Stimulated activated naive CD8-positive, alpha-beta T cell treated with anti-CD3 and anti-CD28 coated beads, Interleukin-15, amount 100 ng/mL, for 72 hours (primary cell): ENCODE results near the gene SEH1L.
A peak's percentile ranks its signal among the peaks of the same experiment; 100 is the strongest.

ENCODE experiments used
- ATAC-seq: fragments of 150-1000 bp; cut with Tn5 transposase; 2 replicates; pipeline ENCODE4 v1.10.0; 2021; ENCODE audit warnings: mild to moderate bottlenecking, moderate library complexity
- DNase-seq, 2 donors: peaks; one replicate each; pipeline ENCODE4 v3.0.0; 2021 to 2022
- H3K27ac Mint-ChIP-seq, 2 donors: one replicate each; pipeline ENCODE4 v1.8.0; 2022; ENCODE audit warnings: mild to moderate bottlenecking in 2 of 2, mixed read lengths in 2 of 2, moderate library complexity in 2 of 2
- H3K27me3 Mint-ChIP-seq: one replicate; pipeline ENCODE4 v1.8.0; 2022; ENCODE audit warnings: mixed read lengths
- H3K4me1 Mint-ChIP-seq: one replicate; pipeline ENCODE4 v1.8.0; 2022; ENCODE audit warnings: mild to moderate bottlenecking, mixed read lengths
- H3K4me3 Mint-ChIP-seq, 2 donors: one replicate each; pipeline ENCODE4 v1.8.0; 2022; ENCODE audit warnings: mild to moderate bottlenecking in 2 of 2, mixed read lengths in 2 of 2, moderate library complexity in 1 of 2
- H3K9me3 Mint-ChIP-seq, 2 donors: one replicate each; pipeline ENCODE4 v1.8.0; 2022; ENCODE audit warnings: mixed read lengths in 2 of 2

SEH1L gene

DNA sequence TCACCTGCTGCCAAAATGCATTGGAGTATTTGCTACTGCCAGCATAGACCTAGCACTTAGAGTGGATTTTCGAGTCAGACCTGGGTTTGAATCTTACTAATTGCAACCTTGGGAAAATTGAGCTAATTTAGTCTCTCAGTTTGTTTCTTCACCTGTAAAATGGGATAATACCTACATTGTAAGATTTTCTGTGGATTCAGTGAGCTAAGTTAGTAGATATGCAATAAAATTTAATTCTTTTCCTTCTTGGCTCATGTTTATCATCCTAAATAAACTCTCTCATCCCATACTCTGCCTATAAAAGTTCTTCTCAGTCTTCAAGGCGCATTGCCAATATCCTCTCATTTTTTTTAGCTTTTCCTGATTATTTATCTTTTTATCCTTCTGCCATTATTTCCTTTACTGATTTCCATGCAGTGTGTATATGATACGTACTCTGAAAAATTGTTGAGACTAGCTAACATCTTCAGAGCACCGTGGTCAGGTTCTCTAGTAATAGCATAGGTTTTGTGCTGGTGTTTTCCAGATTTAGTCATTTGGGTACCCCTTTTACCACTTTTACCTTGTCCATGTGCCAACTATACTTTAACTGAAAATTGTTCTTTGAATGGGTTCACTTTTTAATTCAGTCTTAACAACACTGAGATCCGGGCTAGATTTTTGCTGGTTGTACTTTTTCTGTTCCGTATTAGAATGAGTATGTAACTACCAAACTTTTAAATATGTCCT is 50.7 kb downstream of the SEH1L start:
- DNase-seq, result no peak
- H3K4me3 Mint-ChIP-seq, result peak overlapping the region; percentile 2 to 69
- H3K9me3 Mint-ChIP-seq, result no peaks in the 10 kb centered on the region
- H3K27me3 Mint-ChIP-seq, result no peaks in the 10 kb centered on the region
- ATAC-seq, result peak; percentile 97
- H3K27ac Mint-ChIP-seq, result no peak overlapping the region
- peaks cover 5% of the 10 kb centered on the region for H3K4me1 Mint-ChIP-seq

DNA sequence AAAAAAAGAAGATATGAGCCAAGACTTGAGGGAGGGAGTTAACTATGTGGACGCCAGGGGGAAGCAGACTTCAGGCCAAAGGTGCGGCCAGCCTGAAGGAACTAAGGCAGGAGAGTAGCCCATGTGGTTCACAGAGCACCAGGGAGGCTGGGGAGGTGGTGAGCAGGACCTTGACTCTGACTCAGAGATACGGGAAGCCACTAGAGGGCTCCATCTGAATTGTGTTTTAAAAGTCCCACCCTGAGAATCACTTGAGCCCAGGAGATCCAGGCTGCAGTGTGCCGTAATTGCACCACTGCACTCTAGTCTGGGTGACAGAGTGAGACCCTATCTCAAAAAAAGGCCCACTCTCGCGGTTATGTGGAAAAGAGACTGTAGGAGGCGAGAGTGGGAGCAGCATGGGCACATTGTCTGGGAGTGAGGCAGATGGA is 55.7 kb downstream of the SEH1L start:
- no peak for DNase-seq
- H3K4me1 Mint-ChIP-seq, result peaks cover 17% of the 10 kb centered on the region
- H3K27ac Mint-ChIP-seq, result no peak overlapping the region
- no peaks in the 10 kb centered on the region for H3K27me3 Mint-ChIP-seq
- peak; percentile 41 for ATAC-seq
- H3K9me3 Mint-ChIP-seq, result no peaks in the 10 kb centered on the region
- no peak overlapping the region for H3K4me3 Mint-ChIP-seq

DNA sequence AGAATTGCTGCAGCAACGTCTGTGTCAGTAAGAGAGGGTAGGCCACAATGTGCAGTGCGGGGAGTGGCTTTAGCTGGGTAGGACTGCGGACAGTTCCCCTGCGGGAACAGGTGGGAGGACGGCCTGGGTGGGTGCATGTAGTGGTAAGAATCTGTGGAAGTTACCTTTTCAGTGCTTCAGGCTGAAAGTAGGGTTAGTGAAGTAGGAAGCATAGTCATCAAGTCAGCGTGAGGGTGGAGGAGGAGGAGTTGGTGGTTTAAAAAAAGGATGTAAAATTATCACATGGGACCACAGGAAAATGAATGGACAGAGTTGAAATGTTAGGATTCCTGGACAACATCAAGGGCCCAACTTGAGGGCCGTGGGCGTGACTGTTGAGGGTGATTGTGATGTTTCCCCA is 56.6 kb downstream of the SEH1L start:
- Mint-ChIP-seq H3K9me3 (no peaks in the 10 kb centered on the region), H3K27ac (no peak overlapping the region), H3K4me1 (peaks cover 17% of the 10 kb centered on the region), H3K4me3 (no peak overlapping the region), H3K27me3 (no peaks in the 10 kb centered on the region)
- ATAC-seq (no peak), DNase-seq (no peak)

DNA sequence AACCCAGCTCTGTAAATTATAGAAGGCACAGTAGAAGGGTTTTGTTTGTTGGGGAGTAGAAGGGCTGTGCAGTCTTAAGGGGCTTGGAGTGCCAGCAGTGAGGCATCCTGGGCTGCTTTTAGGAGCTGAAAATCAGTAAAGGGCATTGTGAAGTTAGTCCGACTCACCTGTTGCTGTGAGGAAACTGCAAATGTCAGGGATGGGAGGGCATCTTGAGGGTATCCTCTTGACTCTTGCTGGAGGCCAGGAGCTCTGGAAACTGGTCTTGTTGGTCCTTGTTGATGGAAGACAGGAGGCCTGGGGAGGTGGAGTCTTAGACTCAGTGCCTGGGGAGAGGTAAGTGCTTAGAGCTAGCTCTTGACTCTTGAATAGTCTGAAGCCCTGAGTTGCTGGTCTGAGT is 57.5 kb downstream of the SEH1L start:
- peaks cover 15% of the 10 kb centered on the region for H3K4me1 Mint-ChIP-seq
- H3K27ac Mint-ChIP-seq, result peak overlapping the region in 1 of 2 donors; percentile 7

DNA sequence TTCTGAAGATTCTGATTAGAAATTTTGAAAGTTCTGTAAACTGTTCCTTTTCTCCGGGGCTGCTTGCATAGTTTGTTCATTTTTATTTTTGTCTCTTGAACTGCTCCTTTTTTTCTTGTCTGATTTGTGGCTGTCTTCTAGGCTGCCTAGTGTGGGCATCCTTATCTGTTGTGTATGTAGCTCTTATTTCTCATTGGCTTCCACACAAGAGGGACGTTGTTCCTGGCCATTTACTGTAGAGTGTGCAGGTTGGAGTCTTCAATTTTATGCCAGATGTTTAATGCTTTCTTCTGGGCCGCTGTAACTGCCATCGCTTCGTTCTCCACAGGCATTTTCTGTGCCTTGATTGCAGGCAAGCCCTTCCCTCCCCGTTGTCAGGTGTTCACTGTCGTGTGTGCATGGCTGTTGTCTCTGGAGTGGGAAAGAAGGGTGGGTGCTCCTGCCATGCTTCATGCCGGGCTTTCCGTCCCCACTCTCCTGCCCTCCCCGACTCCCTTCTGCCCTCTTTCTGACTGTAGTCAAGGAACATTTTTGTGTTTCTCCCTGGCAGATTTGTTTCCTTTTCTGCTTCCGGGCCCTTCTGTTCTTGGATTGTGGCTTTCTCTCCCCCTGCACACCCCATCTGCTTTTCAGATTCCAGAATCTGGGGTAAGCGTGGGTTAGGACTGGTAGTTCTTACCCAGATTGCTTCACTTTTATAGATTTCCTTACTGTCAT is 58.9 kb downstream of the SEH1L start:
- no peak overlapping the region for H3K27ac Mint-ChIP-seq
- H3K9me3 Mint-ChIP-seq, result no peaks in the 10 kb centered on the region
- peaks cover 13% of the 10 kb centered on the region for H3K4me1 Mint-ChIP-seq
- DNase-seq, result no peak
- no peaks in the 10 kb centered on the region for H3K27me3 Mint-ChIP-seq
- H3K4me3 Mint-ChIP-seq, result no peak overlapping the region
- no peak for ATAC-seq

More for the DNA sequence above, 57.5 kb downstream of the SEH1L start:
- Mint-ChIP-seq H3K4me3 (no peak overlapping the region), H3K27me3 (no peaks in the 10 kb centered on the region), H3K9me3 (no peaks in the 10 kb centered on the region)
- ATAC-seq (no peak), DNase-seq (no peak)

DNA sequence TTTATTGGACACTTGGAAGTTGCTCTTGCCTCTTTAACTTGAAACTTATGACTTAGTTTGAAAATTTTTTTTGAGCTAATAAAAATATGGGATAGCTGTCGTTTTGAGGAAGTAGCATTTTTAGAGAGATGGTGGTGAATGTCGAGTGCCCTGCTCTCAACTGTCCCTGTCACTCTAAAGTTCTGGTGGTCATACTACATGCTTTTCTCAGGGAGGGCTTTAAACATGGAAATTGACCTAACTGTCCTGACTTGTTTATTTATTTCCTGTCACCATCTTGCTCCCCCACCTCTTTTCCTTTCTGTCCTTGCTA is 59.4 kb downstream of the SEH1L start:
- H3K27ac Mint-ChIP-seq, result no peak overlapping the region
- no peak for DNase-seq
- no peak overlapping the region for H3K4me3 Mint-ChIP-seq
- peaks cover 13% of the 10 kb centered on the region for H3K4me1 Mint-ChIP-seq
- no peaks in the 10 kb centered on the region for H3K9me3 Mint-ChIP-seq
- H3K27me3 Mint-ChIP-seq, result no peaks in the 10 kb centered on the region
- no peak for ATAC-seq

DNA sequence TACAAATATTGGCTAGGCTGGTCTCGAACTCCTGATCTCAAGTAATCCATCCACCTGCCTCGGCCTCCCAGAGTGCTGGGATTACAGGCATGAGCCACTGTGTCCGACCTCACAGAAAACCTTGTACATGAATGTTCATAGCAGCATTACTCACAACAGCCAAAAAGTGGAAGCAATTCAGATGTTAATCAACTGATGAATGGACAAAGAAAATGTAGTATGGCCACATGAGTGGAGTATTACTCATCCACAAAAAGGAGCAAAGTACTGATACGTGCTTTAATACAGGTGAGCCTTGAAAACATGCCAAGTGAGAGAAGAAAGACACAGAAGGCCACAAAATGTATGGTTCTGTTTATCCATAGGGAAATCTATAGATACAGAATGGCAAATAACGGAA is 63.9 kb downstream of the SEH1L start:
- H3K4me3 Mint-ChIP-seq, result no peak overlapping the region
- DNase-seq, result no peak
- peaks cover 8% of the 10 kb centered on the region for H3K4me1 Mint-ChIP-seq
- no peaks in the 10 kb centered on the region for H3K27me3 Mint-ChIP-seq
- no peak for ATAC-seq
- no peak overlapping the region for H3K27ac Mint-ChIP-seq
- no peaks in the 10 kb centered on the region for H3K9me3 Mint-ChIP-seq

DNA sequence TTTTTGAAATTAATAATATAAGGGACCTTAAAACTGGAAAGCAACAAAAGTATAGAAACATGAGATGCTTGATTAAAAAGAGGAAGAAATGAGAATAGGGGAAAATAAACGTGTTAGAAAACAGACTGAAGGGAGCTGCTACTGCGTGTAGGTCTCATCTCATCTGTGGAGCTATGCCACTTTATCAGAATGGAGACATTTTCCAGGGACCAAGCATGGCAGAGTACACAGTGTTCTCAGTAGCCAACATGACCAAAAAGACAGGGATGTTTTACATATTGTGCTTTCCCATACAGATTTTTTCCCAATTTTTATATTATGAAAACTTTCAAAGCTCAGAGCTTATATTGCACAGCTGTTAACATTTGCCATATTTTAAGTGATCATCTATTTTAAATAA is 66.4 kb downstream of the SEH1L start:
- ATAC-seq (no peak), DNase-seq (no peak)
- Mint-ChIP-seq H3K4me3 (no peak overlapping the region), H3K4me1 (no peaks in the 10 kb centered on the region), H3K27me3 (no peaks in the 10 kb centered on the region), H3K9me3 (no peaks in the 10 kb centered on the region), H3K27ac (peak overlapping the region in 1 of 2 donors; percentile 20)

DNA sequence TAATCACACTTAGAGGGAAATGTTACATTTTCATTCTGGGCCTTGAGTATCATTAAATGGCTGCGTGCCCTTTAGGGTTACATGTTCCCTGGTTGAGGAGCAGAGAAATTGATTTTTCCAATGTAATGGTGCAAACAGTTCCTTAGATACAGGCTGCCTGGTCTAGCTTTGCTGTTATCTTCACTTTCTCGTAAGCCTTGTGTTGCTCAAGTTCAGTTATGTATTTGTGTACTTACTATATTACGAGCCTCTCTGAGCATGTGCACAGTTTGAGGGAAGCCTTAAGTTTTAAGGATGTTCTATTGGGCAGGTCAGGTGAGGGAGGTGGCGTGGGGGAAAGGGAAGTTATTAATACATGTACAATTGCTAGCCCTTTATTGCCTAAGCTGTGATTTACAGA is 67.0 kb downstream of the SEH1L start:
- Mint-ChIP-seq H3K4me3 (no peak overlapping the region), H3K9me3 (no peaks in the 10 kb centered on the region), H3K27me3 (no peaks in the 10 kb centered on the region), H3K27ac (no peak overlapping the region), H3K4me1 (no peaks in the 10 kb centered on the region)
- no peak for ATAC-seq
- DNase-seq, result no peak

DNA sequence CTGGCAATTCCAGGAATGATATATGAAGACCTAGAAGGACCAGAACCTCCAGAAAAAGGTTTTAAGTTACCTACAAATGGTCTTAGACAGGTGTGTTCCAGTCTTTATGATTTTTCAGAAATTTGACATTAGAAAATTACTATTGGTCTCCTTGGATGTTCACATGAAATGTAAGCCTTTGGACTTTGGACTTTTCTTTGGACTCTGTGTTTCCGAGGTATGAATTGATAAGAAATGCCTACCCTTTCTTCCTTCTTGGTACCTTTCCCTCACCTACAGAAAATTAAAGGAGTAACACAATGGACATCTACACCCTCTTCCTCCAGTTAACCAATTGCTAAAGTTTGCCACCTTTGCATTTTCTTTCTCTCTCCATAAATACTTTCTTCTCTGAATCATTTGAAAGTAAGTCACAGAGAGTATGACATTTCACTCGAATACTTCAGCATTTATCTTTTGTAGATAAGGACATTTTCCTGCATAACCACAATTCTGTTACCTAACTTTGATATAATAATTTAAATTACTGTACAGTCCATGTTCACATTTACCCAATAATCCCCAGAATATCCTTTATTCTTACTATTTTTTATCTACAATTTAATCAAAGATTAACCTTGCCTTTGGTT is 69.5 kb downstream of the SEH1L start:
- H3K27me3 Mint-ChIP-seq, result no peaks in the 10 kb centered on the region
- H3K9me3 Mint-ChIP-seq, result no peaks in the 10 kb centered on the region
- ATAC-seq, result no peak
- H3K27ac Mint-ChIP-seq, result peak overlapping the region in 1 of 2 donors; percentile 75
- no peak for DNase-seq
- no peak overlapping the region for H3K4me3 Mint-ChIP-seq
- no peaks in the 10 kb centered on the region for H3K4me1 Mint-ChIP-seq

DNA sequence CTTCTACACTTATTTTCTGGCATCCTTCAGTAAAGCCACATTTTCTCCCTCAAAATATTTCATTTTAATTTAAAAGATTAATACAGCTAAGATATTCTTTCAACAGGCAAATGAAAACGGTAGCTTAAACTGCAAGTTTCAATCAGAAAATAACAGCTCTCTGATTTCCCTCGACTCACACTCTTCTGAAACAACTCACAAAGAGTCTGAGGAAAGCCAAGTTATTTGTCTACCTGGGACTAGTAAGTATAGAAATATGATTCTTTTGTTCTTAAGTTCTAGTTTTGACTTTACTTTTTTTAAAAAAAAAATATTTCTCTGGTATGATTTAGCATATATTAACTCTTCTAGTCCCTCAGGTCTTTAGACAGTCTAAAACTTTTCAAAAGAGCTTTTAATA is 70.6 kb downstream of the SEH1L start:
- Mint-ChIP-seq H3K27me3 (no peaks in the 10 kb centered on the region), H3K9me3 (no peaks in the 10 kb centered on the region), H3K4me3 (no peak overlapping the region), H3K4me1 (no peaks in the 10 kb centered on the region), H3K27ac (no peak overlapping the region)
- ATAC-seq (no peak), DNase-seq (no peak)

DNA sequence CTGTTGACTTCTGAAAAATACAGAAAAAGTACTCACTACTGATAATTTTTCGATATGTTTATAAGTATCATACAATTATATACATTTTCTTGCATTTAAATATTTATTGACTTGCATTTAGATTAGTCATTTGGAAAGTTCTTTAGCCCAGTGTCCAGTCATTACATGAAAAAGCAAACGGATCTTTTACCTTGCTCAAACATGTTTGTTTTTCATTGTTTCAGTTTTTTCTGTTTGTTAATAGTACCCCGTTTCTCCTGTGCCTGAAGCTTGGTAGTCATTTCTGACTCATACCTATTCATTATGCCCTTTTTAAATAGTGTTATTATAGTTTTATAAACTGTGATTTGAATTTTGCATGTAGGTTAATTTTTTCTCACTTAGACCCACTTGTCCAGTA is 71.5 kb downstream of the SEH1L start:
- no peaks in the 10 kb centered on the region for H3K4me1 Mint-ChIP-seq
- H3K9me3 Mint-ChIP-seq, result no peaks in the 10 kb centered on the region
- no peak overlapping the region for H3K4me3 Mint-ChIP-seq
- DNase-seq (no peak), ATAC-seq (no peak)
- H3K27ac Mint-ChIP-seq, result no peak overlapping the region
- no peaks in the 10 kb centered on the region for H3K27me3 Mint-ChIP-seq

DNA sequence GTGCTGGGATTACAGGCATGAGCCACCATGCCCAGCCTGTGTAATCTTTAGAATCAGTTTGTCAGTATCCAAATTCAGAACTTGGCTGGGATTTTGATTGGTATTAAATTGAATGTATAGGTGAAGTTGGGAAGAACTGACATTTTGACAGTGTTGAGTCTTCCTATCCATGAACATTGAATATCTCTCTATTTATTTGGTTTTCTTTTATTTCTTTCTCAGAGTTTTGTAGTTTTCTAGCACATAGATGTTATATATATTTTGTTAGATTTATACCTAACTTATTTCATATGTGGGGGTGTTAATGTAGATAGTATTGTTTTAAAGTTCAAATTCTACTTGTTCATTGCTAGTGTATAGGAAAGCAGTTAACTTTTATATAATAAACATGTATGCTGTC is 74.8 kb downstream of the SEH1L start:
- ATAC-seq (no peak), DNase-seq (no peak)
- Mint-ChIP-seq H3K27ac (no peak overlapping the region), H3K27me3 (no peaks in the 10 kb centered on the region), H3K4me1 (no peaks in the 10 kb centered on the region), H3K9me3 (no peaks in the 10 kb centered on the region), H3K4me3 (no peak overlapping the region)

DNA sequence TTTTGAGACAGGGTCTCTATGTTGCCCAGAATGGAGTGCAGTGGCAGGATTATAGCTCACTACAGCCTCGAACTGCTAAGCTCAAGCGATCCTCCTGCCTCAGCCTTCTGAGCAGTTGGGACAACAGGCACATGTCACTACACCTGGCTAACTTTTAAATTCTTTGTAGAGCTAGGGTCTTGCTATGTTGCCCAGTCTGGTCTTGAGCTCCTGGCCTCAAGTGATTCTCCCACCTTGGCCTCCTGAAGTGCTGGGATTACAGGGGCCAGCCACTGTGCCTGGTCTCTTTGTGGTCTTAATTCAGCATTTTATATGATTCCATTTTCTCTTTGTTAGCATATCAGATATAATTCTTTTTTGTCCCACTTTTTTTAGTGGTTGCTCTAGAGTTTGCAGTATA is 77.4 kb downstream of the SEH1L start:
- DNase-seq (no peak), ATAC-seq (no peak)
- no peaks in the 10 kb centered on the region for H3K4me1 Mint-ChIP-seq
- H3K27me3 Mint-ChIP-seq, result no peaks in the 10 kb centered on the region
- H3K4me3 Mint-ChIP-seq, result no peak overlapping the region
- H3K9me3 Mint-ChIP-seq, result no peaks in the 10 kb centered on the region
- H3K27ac Mint-ChIP-seq, result no peak overlapping the region

DNA sequence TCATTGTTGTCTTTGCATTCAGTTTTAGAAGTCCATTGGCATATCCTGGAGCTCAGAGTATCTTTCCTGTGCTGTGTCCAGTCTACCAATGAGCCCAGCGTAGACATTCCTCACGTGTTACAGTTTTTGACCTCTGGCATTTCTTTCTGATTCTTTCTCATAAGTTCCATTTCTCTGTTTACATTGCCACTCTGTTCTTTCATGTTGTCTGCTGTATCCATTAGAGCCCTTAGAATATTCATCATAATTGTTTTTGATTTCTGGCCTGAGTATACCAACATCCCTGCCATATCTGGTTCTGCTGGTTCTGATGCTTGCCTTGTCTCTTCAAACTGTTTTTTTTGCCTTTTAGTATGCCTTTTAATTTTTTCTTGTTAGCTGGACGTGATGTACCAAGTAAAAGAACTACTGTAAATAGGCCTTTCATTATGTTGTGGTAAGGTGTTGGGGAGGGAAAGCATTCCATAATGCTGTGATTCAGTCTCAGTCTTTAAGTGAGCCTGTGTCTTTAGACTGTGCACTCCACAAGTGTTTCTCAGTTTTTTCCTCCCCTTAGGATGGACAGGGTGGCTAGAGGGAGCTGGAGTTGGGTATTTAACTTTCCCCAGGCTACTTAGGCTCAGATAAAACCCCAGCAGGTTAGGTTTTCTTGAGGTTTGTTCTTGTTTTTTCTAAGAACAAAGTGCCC is 78.9 kb downstream of the SEH1L start:
- DNase-seq, result no peak

DNA sequence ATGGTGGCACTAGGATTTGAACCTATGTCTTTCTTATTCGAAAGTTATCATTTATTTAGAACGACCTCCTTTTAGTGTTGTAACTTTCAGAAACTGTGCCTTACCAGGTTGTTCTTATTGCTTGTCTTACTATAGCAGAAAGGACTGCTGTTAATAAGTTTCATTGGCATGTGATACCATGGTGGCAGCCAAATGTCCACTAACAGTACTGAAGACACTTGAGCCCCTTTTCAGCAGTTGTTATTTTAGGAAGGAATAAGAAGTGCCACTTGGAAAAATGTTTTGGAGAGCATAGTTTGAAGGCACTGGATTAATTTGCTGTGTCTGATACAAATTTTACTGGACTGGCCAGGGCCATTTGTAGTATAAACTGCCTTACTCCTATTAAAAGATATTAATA is 81.1 kb downstream of the SEH1L start:
- Mint-ChIP-seq H3K27ac (no peak overlapping the region), H3K27me3 (no peaks in the 10 kb centered on the region), H3K9me3 (no peaks in the 10 kb centered on the region), H3K4me1 (peaks cover 9% of the 10 kb centered on the region), H3K4me3 (no peak overlapping the region)
- DNase-seq, result no peak
- no peak for ATAC-seq

More for the DNA sequence above, 78.9 kb downstream of the SEH1L start:
- Mint-ChIP-seq H3K27me3 (no peaks in the 10 kb centered on the region), H3K4me3 (no peak overlapping the region), H3K9me3 (no peaks in the 10 kb centered on the region), H3K4me1 (peaks cover 3% of the 10 kb centered on the region), H3K27ac (no peak overlapping the region)
- no peak for ATAC-seq
